Islet precursor cell (in vitro differentiated cells): Measurements from ENCODE around the gene FBLN1.
A peak's percentile ranks its signal among the peaks of the same experiment; 100 is the strongest.

ENCODE experiments used
- DNase-seq: peaks from one replicate; pipeline ENCODE4 v3.0.0-alpha.2; 2018

FBLN1 gene

DNA sequence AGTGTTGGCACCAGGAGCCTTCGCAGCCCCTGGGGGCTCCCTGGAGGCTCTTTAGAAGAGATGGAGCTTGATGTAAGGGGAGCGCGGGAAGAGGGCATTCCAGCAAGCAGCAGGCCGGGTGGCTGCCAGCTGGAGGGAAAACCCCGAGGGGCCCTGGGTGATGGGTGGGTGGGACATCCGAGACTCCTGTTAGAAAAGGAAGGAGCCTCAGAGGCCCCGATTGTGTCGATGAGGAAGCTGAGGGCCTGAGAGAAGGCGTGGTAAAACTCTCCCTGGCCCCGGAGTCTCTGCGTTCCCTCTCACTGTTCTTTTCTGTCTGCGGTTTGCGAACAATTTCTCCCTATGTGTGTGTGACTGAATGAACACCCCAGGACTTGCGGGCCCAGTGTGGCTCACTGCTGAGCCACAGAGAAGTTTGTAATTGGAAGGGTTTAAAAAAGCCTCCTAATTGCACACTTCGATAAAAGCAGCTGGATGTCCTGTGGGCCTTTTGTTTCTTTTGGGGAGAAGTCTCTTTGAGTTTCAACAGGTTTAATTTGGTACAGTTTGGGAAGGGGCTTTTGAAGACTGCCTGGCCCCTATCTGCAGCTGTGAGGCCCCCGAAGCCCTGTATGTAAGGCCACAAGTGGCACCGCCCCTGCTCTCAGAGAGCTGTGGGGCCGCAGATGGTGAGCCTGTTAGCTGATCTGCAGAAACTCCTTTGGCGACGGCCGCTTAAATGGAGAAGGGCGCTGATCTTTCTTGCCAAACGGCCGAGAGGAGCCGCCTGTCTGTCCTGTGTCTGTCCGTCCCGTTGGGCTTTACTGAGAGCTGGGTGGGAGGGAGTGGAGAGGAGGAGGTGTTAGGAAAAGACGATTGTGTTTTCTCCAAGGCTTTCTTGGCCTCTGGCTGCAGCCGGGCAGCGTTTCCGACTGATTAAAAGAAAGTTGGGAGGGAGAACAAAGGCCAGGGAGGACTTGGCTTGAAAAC is 2.0 kb downstream of the FBLN1 start:
- DNase-seq = peak; percentile 70

DNA sequence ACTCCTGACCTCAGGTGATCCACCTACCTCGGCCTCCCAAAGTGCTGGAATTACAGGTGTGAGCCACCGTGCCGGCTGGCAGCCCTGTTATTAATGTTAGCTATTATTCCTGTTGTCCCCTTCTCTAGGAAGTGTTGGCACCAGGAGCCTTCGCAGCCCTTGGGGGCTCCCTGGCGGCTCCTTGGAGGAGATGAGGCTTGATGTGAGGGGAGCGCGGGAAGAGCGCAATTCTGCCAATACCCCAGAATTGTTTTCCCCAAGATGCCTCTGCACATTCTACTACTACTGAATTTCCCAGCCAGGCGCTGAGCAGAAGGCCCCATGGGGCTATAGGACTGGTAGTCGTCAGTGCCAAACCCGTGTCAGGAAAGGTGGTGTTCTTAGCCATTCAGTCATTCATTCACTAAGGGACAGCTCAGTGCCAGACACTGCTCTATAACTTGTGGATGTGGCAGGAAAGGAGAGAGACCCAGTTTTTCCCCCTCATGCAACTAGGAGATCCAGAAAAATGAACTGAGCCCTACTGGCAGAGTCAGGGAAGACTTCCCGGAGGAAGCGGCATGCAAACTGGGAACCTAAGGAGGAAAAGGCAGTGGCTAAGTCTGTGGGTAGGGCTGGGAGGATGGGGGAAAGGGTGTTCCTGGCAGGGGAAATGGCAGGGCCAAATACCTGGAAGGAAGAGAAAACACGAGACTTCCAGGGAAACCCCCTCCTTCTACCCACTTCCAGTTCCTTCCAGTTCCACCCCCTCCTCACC is 3.5 kb downstream of the FBLN1 start:
- DNase-seq = no peak

DNA sequence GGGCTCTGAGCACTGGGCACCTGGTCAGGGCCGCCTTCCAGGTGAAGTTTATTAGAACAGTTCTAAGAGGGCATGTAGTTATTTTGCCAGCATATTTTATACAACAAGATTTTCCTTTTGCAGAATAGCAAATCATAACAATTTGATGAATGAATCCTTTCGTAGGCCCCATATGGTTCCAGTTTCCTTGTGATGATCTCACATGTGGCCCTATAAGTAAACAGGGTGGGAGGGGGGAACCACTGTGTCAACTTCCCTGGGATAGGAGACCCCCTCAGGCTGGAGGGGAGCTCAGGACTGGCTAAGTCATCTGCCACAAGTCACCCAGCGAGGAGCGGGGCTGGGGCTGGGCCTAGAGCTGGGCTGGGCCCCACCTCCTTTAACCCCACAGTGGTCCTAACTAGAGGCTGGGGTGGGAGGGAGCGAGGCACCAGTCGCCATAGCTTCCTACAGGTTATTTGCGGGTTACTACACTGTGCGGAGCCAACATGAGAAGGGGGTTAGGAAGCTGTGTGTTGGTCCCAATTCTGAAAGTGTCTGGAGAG is 4.2 kb downstream of the FBLN1 start:
- no peak for DNase-seq

DNA sequence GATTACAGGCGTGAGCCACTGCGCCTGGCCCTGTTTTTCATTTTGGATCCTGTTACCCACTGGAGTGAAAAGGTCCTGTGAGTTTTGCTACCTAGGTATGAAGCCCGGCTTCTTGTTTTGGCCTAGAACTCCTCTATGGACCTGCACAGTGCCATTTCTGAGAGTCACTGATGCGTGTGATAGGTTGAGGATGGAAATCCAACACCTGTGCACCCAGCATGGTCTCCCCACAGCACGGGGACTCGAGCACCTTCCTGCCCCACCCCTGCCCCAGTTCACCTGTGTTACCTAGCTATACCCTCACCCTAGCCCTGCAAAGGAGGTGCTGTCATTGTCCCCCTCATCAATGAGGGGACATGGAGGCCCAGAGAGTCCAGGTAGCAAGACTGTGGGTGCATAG is 5.1 kb downstream of the FBLN1 start:
- no peak for DNase-seq

- no peak for DNase-seq
These were observed 6.1 kb downstream of the FBLN1 start for GRCh38 chr22:45508814-45509213.

DNA sequence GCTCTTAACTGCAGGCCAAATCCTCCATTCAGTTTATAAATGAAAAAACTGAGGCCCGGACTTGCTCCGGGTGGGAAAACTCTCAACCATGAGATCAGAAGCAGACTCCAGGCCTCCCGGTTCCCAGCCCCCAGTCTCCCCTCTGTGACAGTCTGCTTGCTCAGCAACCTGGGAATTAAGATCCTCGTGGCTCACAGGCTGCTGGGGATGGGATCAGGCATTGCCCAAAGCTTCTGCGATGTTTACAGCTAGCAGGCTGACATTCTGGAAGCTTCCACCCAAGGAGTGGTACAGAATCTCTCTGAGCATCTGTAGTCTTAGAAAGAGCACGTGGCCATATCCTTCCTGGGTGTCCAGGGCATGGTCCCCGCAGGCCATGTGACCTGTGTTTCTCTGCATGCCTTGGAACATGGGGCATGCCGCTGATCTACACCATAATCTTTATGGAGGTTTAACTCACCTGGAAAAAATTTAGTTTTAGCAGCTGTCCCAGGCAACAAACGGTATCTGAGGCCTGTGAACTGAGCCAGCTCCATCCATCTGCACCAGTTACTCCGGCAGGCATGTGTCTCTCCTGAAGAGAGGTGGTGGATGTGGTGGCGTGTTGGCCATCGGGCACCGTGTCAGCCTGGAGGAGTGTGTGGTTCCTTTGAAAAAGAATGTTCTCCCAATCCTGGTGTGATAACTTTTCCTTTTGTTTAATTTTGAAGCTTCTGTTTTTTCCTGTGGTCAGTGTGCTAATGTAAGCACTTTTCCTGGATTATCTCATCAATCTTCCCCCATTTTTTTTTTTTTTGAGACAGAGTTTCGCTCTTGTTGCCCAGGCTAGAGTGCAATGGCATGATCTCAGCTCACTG is 7.9 kb downstream of the FBLN1 start:
- DNase-seq = peak; percentile 57

- peak; percentile 75 for DNase-seq
These were observed 9.2 kb downstream of the FBLN1 start for GRCh38 chr22:45511847-45512261.

DNA sequence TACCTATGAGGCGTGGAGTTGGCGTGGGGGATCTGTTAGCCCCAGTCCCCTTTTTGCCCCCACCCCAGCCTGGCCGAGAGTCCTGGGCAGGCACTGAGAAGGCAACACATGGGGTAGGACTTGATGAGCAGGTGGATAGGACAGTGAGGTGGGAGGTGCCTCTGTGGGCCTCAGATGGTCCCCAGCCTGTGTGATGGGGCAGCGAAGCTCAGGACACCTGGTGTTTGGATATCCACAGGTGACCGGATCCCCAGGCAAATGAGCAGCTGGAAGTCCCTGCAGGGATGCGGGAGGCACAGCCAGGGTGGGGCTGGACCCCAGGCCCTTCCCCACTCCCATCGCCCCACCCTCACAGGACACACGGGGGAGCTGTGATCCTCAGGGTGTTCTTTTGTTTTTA is 9.7 kb downstream of the FBLN1 start:
- peak; percentile 51 for DNase-seq

DNA sequence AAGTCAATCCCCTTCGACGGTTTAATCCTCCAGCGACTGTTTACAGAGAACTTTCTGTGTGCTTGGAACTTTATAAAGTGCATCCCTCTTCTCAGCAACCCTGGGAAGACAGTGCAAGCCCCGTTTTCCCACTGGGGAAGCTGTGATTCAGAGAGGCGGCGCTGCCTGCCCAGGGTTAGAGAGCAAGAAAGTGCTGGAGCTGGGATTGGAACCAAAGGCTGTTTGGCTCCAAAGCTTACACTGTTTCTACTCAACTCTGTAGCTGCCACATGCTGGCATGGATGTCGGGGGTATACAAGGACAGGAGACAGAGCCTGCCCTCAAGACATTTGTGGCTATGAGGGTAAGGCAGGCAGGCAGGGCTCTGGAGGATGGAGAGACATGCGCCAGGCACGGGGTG is 13.0 kb downstream of the FBLN1 start:
- no peak for DNase-seq

DNA sequence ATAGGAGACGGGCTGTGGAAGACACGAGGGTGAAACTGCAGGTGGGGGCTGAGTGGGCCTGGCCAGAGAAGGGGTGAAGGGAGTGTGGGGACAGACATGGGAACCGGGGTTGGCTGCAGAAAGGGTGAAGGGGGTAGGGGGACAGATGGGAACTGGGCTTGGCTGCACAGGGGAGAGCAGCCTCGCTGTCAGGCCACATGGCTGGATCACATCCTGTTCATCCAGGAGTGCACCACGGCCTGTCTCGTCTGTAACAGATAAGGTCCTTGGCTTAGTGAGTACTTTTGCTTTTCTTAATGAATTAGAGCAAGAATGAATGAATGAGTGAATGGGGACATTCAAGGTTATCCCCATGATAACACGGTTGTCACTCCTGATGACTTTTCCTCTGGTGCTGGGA is 13.5 kb downstream of the FBLN1 start:
- DNase-seq = no peak

- DNase-seq = peak; percentile 82
These were observed 14.4 kb downstream of the FBLN1 start for GRCh38 chr22:45516923-45517675.

- no peak for DNase-seq
These were observed 15.5 kb downstream of the FBLN1 start for GRCh38 chr22:45518136-45518535.

- DNase-seq = peak; percentile 78
These were observed 15.9 kb downstream of the FBLN1 start for GRCh38 chr22:45518580-45518991.

- no peak for DNase-seq
These were observed 18.5 kb downstream of the FBLN1 start for GRCh38 chr22:45521178-45521577.

GRCh38 chr22:45522462-45522861 is 19.8 kb downstream of the FBLN1 start:
- no peak for DNase-seq

- DNase-seq = no peak
These were observed 21.5 kb downstream of the FBLN1 start for GRCh38 chr22:45524157-45524556.

- no peak for DNase-seq
These were observed 22.3 kb downstream of the FBLN1 start for GRCh38 chr22:45524966-45525365.

- no peak for DNase-seq
These were observed 22.8 kb downstream of the FBLN1 start for GRCh38 chr22:45525480-45525879.

DNA sequence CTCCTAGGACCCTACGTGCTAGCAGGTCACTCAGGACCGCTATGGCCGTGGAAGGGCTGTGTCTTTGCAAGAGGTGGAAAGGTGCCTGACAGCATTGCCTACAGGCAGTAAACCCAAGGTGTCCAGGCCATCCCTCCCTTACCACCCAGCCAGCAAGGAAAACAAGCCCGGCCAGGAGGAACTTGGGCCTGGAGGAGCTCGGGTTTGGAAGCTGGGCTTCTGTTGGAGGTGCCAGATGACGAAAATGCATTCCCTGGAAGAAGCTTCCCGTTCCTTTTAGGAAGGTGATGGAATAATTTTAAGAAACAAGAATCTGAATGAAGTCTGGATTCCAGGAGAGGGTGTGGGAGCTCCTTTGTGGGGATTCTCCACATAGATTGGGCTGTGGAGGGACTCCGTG is 23.6 kb downstream of the FBLN1 start:
- DNase-seq = no peak

GRCh38 chr22:45526768-45527360 is 24.2 kb downstream of the FBLN1 start:
- no peak for DNase-seq

GRCh38 chr22:45527456-45527855 is 24.8 kb downstream of the FBLN1 start:
- no peak for DNase-seq

DNA sequence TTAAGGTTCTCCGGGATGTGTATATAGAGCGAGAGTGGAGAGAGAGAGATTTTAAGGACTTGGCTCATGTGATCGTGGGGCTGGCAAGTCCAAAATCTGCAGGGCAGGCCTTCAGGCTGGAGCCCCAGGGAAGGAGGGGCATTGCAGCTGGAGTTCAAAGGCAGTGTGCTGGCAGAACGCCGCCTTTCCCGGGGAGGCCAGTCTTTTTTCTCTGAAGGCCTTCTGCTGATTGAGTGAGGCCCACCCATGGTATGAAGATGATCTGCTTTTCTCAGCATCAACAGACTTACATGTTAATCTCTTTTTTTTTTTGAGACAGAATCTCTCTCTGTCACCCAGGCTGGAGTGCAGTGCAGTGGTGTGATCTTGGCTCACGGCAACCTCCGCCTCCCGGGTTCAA is 25.4 kb downstream of the FBLN1 start:
- no peak for DNase-seq
